SJCRH30 (cell line): ENCODE data around the gene PTPRJ. TPM values are rescaled to one million over a fixed set of nuclear protein-coding genes. Genes with fewer than 3 reads are reported as not detected.

Experiments used
- DNase-seq, 2 experiments: peaks; one replicate each; pipeline ENCODE4 v3.0.0-alpha.2; 2015 to 2020
- H3K27ac ChIP-seq: fragments of 250-450 bp; sonication (Bioruptor Pico); 2 replicates; pipeline ENCODE4 v1.5.1; 2020; ENCODE audit warnings: mild to moderate bottlenecking, moderate library complexity
- H3K27me3 ChIP-seq: fragments of 250-450 bp; sonication (Bioruptor Pico); 2 replicates; pipeline ENCODE4 v1.5.1; 2020; ENCODE audit warnings: mild to moderate bottlenecking, moderate library complexity
- H3K36me3 ChIP-seq: fragments of 250-450 bp; sonication (Bioruptor Pico); 2 replicates; pipeline ENCODE4 v1.5.1; 2020; ENCODE audit warnings: mild to moderate bottlenecking, moderate library complexity
- H3K4me1 ChIP-seq: fragments of 250-450 bp; sonication (Bioruptor Pico); 2 replicates; pipeline ENCODE4 v1.5.1; 2020; ENCODE audit warnings: mild to moderate bottlenecking, moderate library complexity
- H3K4me3 ChIP-seq: fragments of 250-450 bp; sonication (Bioruptor Pico); 2 replicates; pipeline ENCODE4 v1.5.1; 2020; ENCODE audit warnings: mild to moderate bottlenecking, moderate library complexity
- H3K9me3 ChIP-seq: fragments of 250-450 bp; sonication (Bioruptor Pico); replicated peaks from 2 replicates; pipeline ENCODE4 v1.5.1; 2020; ENCODE audit warnings: mild to moderate bottlenecking, moderate library complexity
- total RNA-seq: library from RNA; depleted of rRNA; stranded (reverse); fragments of >200 nt; shearing (Covaris generic); gene quantifications from 2 replicates; pipeline ENCODE4 v1.2.3, GENCODE V29; 2014

Gene PTPRJ
- total RNA-seq, 1 experiment from 2014 or later, result 1.0 TPM

GRCh38 chr11:48085688-48086087 lies 105.3 kb downstream of the PTPRJ start:
- H3K36me3 ChIP-seq, result no peaks in the 10 kb centered on the region

DNA sequence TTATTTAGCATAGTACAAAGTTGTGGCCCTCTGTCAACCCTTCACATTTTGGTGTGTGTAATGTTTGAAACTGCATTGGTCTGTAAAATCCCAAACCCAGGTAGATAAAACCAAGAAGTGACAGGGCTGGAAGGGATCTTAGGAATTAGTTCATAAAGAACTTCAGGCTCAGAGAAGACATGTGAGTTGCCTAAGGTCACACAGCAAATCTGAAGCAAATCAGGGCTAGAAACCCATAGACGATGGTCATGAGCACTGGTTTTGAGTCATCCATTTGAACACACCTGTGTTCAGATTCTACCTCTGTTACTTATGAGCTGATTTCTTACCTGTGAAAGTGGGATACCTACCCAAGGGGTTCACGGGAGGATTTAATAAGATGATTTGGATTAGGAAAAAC lies 107.1 kb downstream of the PTPRJ start:
- no peaks in the 10 kb centered on the region for H3K9me3 ChIP-seq
- DNase-seq, result no peak

More at GRCh38 chr11:48085688-48086087, 105.3 kb downstream of the PTPRJ start:
- H3K4me1 ChIP-seq, result no peaks in the 10 kb centered on the region
- no peak for DNase-seq
- peaks cover 6% of the 10 kb centered on the region; the same call in 1 of the 2 replicates for H3K27me3 ChIP-seq
- no peaks in the 10 kb centered on the region for H3K9me3 ChIP-seq
- H3K27ac ChIP-seq, result no peak overlapping the region
- H3K4me3 ChIP-seq, result no peak overlapping the region

DNA sequence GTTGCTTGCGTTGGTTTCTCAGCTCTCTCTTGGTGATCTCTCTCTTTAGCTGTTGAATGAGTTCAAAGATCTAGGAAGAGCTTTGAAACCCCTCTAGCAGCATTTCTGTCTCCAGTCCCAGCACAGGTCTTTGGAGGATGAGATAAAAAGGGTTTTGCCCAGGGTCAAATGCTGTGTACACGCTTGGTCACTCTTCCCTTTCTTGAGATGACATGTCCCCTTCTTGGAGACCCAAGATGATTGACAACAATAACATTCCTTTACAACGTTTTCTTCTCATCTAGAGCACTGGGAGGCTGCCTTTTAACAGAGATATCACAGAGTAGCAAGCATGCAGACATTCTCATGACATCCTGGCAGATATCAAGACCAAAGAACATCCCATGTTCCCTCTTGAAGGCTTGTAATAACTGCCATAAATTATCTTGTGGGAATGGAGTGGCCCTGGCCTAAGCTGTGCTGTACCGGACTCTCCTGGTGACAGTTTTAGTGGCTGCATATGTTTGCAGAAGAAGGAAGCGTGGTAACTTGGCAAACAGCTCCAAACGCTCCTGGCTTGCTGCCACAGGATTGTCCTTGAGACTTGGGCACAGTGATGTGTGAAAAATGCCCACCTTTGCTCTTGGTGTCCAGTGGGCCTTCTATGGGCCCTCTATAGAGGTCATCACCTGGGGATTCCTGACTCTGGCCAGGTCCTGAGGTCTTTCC lies 107.8 kb downstream of the PTPRJ start:
- Histone ChIP-seq H3K27ac (no peak overlapping the region), H3K36me3 (no peaks in the 10 kb centered on the region), H3K27me3 (peaks cover 8% of the 10 kb centered on the region; the same call in 1 of the 2 replicates), H3K9me3 (no peaks in the 10 kb centered on the region), H3K4me1 (no peaks in the 10 kb centered on the region), H3K4me3 (no peak overlapping the region)
- no peak for DNase-seq

More for the DNA sequence above, 107.1 kb downstream of the PTPRJ start:
- Histone ChIP-seq H3K4me1 (no peaks in the 10 kb centered on the region), H3K36me3 (no peaks in the 10 kb centered on the region), H3K27ac (no peak overlapping the region), H3K27me3 (0 out of 2 replicates have a peak, but pooled peaks cover 8% of the 10 kb centered on the region), H3K4me3 (no peak overlapping the region)

GRCh38 chr11:48088682-48089050 lies 108.3 kb downstream of the PTPRJ start:
- Histone ChIP-seq H3K27ac (no peak overlapping the region), H3K27me3 (peaks cover 8% of the 10 kb centered on the region; the same call in 1 of the 2 replicates), H3K4me1 (no peaks in the 10 kb centered on the region), H3K4me3 (no peak overlapping the region), H3K36me3 (no peaks in the 10 kb centered on the region), H3K9me3 (no peaks in the 10 kb centered on the region)
- DNase-seq, result no peak

- no peak overlapping the region for H3K4me3 ChIP-seq
- H3K4me1 ChIP-seq, result no peaks in the 10 kb centered on the region
- H3K27me3 ChIP-seq, result peaks cover 8% of the 10 kb centered on the region; the same call in 1 of the 2 replicates
- no peak overlapping the region for H3K27ac ChIP-seq
- H3K36me3 ChIP-seq, result no peaks in the 10 kb centered on the region
- H3K9me3 ChIP-seq, result no peaks in the 10 kb centered on the region
- DNase-seq, result no peak
Measured at GRCh38 chr11:48090174-48090573, 109.8 kb downstream of the PTPRJ start.

DNA sequence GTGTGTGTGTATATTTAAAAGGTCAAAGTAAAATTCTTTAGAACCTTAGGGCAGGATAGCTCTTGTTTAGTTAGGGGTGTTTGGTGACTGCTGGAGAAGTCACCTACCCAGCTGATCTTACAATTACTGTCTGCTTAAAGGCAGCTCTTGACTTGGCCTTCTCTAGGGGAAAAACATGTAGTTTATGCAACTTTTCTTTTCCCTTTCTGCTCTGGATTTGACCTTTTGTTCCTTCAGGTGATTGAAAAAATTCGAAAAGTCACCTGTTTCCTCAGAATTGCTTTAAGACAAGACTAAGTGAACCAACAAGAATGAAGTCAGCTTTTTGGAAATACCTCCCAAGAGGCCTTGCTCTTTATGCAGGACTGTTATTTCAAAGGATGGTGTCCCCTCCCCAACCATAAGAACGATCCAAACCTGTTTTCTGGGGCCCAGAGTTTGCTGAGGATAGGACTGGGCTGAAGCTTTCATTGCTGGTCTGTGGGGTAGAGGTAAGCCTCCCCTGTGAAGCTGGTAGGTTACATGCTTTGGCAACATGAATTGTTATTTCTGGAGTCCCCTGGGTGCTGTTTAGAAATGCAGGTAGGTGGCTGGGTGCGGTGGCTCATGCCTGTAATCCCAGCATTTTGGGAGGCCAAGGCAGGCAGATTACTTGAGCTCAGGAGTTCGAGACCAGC lies 111.2 kb downstream of the PTPRJ start:
- no peaks in the 10 kb centered on the region for H3K36me3 ChIP-seq
- DNase-seq, result no peak
- H3K4me3 ChIP-seq, result no peak overlapping the region

DNA sequence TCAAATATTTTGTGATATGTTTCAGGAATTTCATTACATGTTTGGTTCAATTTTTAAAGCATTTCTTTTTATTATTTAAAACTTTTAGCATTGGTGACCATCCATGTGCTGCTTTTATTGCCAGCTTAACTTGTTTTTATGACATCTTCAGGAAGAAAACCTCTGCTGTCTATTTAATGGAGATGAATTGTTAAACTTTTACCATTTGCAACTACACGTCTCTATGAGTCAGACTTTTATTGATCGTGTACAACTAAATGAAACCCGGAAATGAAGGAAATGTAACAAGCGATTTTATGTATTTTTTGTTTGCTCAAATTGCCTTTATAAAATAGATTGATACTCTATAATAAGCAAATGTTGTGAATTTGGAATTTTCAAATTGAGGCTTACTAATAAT lies 113.0 kb downstream of the PTPRJ start:
- no peak overlapping the region for H3K4me3 ChIP-seq
- H3K36me3 ChIP-seq, result no peaks in the 10 kb centered on the region
- H3K27ac ChIP-seq, result no peak overlapping the region
- H3K9me3 ChIP-seq, result no peaks in the 10 kb centered on the region
- DNase-seq, result no peak
- H3K27me3 ChIP-seq, result peaks cover 11% of the 10 kb centered on the region; the same call in 1 of the 2 replicates
- H3K4me1 ChIP-seq, result no peaks in the 10 kb centered on the region

More for the DNA sequence above, 111.2 kb downstream of the PTPRJ start:
- H3K4me1 ChIP-seq, result no peaks in the 10 kb centered on the region
- H3K9me3 ChIP-seq, result no peaks in the 10 kb centered on the region
- peaks cover 8% of the 10 kb centered on the region; the same call in 1 of the 2 replicates for H3K27me3 ChIP-seq
- H3K27ac ChIP-seq, result no peak overlapping the region

DNA sequence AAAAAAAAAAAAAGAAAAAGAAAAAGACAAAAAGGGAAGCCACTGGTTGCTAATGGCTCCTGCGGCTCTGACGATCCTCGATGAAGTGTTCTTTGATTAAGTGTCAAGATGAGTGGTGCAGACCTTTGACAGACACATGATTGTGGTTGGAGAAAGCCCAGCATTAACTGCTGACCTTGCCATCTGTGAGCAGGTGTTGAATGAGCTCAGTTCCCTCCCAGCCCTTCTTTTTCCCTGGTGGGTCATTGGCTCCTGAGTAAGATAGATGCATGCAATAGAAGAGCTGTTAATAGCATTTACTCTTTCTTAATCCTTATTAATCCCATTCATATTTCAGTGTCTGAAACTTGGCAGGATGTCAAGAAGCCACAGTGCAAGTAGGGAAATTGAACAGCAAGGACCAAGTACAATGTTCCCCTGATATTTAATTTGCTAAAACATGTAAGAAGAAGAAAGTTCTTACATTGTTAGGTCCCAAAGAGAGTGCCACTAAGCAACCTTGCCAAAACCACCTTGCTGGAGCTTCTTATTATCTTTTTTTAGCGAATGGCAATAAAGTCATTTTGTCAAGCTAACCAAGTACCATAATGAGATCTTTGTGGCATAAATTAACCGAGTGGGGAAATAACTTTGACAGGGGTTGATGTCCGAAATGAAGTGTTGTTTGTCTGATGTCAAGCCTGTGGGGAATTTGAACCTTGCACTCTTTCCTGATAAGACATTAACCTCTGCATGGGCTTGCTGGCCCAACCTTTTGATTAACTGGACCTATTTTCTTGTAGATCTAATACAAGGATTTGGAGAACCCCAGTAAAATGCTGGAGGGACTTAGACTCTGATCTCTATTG lies 113.7 kb downstream of the PTPRJ start:
- Histone ChIP-seq H3K27me3 (peaks cover 5% of the 10 kb centered on the region; the same call in 1 of the 2 replicates), H3K4me1 (no peaks in the 10 kb centered on the region), H3K27ac (no peak overlapping the region), H3K4me3 (no peak overlapping the region), H3K36me3 (no peaks in the 10 kb centered on the region), H3K9me3 (no peaks in the 10 kb centered on the region)
- peak in 1 of 2 experiments; percentile 20 for DNase-seq

- H3K27ac ChIP-seq, result no peak overlapping the region
- H3K27me3 ChIP-seq, result peaks cover 5% of the 10 kb centered on the region; the same call in 1 of the 2 replicates
- H3K36me3 ChIP-seq, result no peaks in the 10 kb centered on the region
- no peaks in the 10 kb centered on the region for H3K4me1 ChIP-seq
- DNase-seq, result no peak
- H3K4me3 ChIP-seq, result no peak overlapping the region
- H3K9me3 ChIP-seq, result no peaks in the 10 kb centered on the region
Measured at GRCh38 chr11:48094643-48095339, 114.4 kb downstream of the PTPRJ start.

DNA sequence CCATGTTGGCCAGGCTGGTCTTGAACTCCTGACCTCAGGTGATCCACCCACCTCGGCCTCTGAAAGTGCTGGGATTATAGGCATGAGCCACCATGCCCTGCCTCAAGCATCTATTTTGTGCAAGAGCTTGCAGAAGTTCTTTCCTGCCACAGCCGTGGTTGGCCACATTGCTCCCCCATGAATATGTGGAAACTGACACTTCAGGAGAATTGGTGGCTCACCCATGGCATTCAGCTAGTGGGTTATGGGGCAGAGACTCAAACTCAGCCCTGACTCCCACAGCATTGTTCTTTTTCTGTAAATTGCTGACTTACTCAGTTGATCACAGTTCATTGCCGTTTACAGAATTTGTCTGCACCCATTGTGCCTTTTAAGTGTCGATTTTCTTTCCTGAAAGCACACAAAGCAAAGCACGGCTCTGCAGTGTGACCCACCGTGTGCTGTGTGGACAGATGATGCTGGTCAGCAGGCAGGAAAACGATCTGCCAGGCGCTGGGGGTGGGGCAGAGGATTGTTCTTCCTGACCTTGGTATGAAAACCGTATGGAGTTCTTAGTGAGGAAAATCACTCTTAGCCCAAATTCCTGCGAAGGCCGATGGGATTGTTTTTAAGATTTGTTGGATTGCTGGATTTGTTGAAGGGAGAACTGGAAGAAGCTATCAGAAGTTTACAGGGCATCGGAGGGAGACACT lies 115.6 kb downstream of the PTPRJ start:
- no peak overlapping the region for H3K4me3 ChIP-seq
- H3K27ac ChIP-seq, result no peak overlapping the region
- peaks cover 5% of the 10 kb centered on the region; the same call in 1 of the 2 replicates for H3K27me3 ChIP-seq
- no peaks in the 10 kb centered on the region for H3K36me3 ChIP-seq
- H3K9me3 ChIP-seq, result no peaks in the 10 kb centered on the region
- H3K4me1 ChIP-seq, result no peaks in the 10 kb centered on the region
- no peak for DNase-seq

DNA sequence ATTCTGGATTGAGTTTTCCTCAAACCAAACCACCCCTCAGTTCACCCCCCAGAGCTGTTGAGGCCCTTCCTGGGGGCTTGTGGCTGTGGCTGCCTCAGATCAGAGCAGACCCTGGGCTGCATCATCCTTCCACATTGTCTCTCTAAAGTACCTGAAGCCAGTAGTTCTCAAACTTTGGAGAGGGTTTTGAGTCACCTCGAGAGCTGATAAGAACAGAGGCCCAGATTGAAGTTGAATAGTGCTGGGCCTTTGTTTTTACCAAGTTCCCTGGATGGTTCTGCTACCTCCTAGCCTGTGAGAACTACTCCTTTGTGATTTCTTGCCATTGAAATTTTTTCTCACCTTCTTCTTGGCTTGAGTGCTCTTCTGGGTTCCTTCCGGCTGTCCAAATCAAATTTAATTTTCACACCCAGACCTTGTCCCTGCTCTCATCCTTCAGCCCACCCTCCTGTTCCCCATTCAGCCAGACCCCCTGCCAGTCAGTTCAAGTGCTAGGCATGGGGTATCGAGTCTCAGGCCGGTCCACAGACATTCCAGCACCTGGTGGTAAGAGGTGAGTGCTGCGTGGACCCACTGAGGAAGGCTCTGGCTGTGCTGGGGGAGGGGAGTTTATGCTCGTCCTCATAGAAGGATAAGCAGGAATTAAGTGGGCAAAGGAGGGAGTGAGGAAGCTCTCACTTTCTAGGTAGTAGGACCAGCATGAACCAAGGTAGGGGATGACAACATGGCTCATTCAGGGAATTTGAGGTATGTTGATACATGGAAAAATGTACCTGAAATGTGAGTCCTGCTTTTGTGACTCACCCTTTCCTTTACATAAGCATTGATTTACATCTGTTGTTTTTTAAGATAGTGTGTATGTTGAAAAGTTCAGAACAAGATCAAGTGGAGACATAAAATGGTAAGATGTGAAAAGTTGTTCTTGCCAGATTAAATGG lies 116.5 kb downstream of the PTPRJ start:
- no peak for DNase-seq
- H3K36me3 ChIP-seq, result no peaks in the 10 kb centered on the region
- H3K4me3 ChIP-seq, result no peak overlapping the region
- no peaks in the 10 kb centered on the region for H3K9me3 ChIP-seq
- peaks cover 2% of the 10 kb centered on the region; the same call in 1 of the 2 replicates for H3K27me3 ChIP-seq
- no peak overlapping the region for H3K27ac ChIP-seq
- no peaks in the 10 kb centered on the region for H3K4me1 ChIP-seq

GRCh38 chr11:48098024-48098423 lies 117.7 kb downstream of the PTPRJ start:
- Histone ChIP-seq H3K4me1 (no peaks in the 10 kb centered on the region), H3K27me3 (peaks cover 2% of the 10 kb centered on the region; the same call in 1 of the 2 replicates), H3K4me3 (no peak overlapping the region), H3K9me3 (no peaks in the 10 kb centered on the region), H3K36me3 (no peaks in the 10 kb centered on the region), H3K27ac (no peak overlapping the region)
- DNase-seq, result no peak

DNA sequence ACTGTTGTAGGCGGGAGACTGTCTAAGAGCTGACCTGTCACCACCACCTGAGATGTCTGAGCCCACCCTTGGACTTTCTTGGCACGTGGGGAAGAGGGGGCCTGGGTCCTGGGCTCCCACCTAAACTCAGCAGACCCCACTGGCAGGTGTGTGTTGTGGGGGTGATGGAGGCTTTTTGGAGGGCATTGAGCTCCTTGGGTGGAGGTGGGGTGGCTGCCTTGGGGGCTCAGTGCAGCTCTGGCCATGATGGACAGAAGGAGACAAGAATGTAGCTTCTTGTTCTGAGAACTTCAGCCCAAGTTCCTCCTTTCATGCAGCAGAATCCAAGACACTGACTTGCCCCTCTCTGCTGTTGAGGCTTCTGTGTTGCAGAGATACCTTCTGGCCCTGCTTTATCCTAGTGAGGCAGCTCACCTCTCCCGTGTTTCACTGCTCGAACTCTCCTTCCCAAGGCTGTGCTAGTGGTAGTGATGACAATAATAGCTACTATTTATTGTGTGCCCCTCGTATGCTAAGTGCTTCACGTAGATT lies 119.6 kb downstream of the PTPRJ start:
- Histone ChIP-seq H3K27me3 (peaks cover 2% of the 10 kb centered on the region; the same call in 1 of the 2 replicates), H3K27ac (no peak overlapping the region), H3K4me3 (no peak overlapping the region), H3K36me3 (no peaks in the 10 kb centered on the region), H3K9me3 (no peaks in the 10 kb centered on the region), H3K4me1 (peaks cover 9% of the 10 kb centered on the region)
- DNase-seq, result no peak
